Heart right ventricle (tissue), 16 donors: Measurements from ENCODE around the gene ADSS2. TPM values are rescaled to one million over a fixed set of nuclear protein-coding genes. Genes with fewer than 3 reads are reported as not detected.

Experiments
- ATAC-seq, 8 donors: fragments of 200-7000 bp; cut with Tn5 transposase; one replicate each; pipeline ENCODE4 v1.9.1; 2020; ENCODE audit warnings: mild to moderate bottlenecking in 8 of 8, moderate library complexity in 8 of 8, moderate number of reproducible peaks in 1 of 8
- DNase-seq, 2 donors: peaks; one replicate each; pipeline ENCODE4 v3.0.0-alpha.2; 2020
- H3K27ac ChIP-seq, 10 donors: fragments of 200-600 bp; sonication (generic) in 2 of 10; one replicate each; pipeline versions ENCODE4 v1.5.0 to v1.8.0; 2020 to 2022; ENCODE audit warnings: mild to moderate bottlenecking in 3 of 10
- H3K27me3 ChIP-seq, 7 donors: fragments of 200-600 bp; one replicate each; pipeline ENCODE4 v1.8.0; 2021 to 2022; ENCODE audit warnings: mild to moderate bottlenecking in 2 of 7
- H3K36me3 ChIP-seq, 9 donors: fragments of 200-600 bp; sonication (generic) in 1 of 9; one replicate each; pipeline versions ENCODE4 v1.5.0 to v1.8.0; 2020 to 2022; ENCODE audit warnings: mild to moderate bottlenecking in 2 of 9
- H3K4me1 ChIP-seq, 9 donors: fragments of 200-600 bp; sonication (generic) in 1 of 9; one replicate each; pipeline versions ENCODE4 v1.5.0 to v1.8.0; 2020 to 2022; ENCODE audit warnings: mild to moderate bottlenecking in 4 of 9
- H3K4me3 ChIP-seq, 10 donors: fragments of 200-600 bp; sonication (generic) in 2 of 10; one replicate each; pipeline versions ENCODE4 v1.5.0 to v1.8.0; 2020 to 2022; ENCODE audit warnings: mild to moderate bottlenecking in 7 of 10, moderate library complexity in 2 of 10
- H3K9me3 ChIP-seq, 11 donors: fragments of 200-600 bp in 10 of 11; sonication (generic) in 2 of 11; one replicate each; pipeline versions ENCODE4 v1.5.0 to v1.8.0; 2013 to 2022; ENCODE audit warnings: mild to moderate bottlenecking in 2 of 11, control low read depth in 1 of 11, moderate library complexity in 1 of 11
- CTCF ChIP-seq, 9 donors: fragments of 200-600 bp; sonication (generic) in 2 of 9; IDR thresholded peaks; one replicate each; pipeline versions ENCODE4 v1.5.0 to v1.8.0; 2021 to 2022; ENCODE audit warnings: antibody characterized with exemption in 9 of 9, mild to moderate bottlenecking in 5 of 9, moderate library complexity in 1 of 9
- WGBS, 2 donors: extraction: QIAGEN DNeasy Blood & Tissue Kit; methylation state at CpG; one replicate each; pipeline ENCODE4 v1.1.7; 2013; ENCODE audit warnings: inconsistent platforms in 1 of 2; 5-methylcytosine and 5-hydroxymethylcytosine counted together
- intact Hi-C, 10 donors: fragments of 100-400 bp; cut with DNase I; formaldehyde crosslinking; loops; one replicate each; pipeline versions ENCODE4 v1.11.1 to v1.14.2; 2022
- polyA plus RNA-seq, 2 donors: library from polyadenylated mRNA; stranded (reverse); fragments of 200-250 nt; gene quantifications; one replicate each; pipeline ENCODE4 v1.2.3, GENCODE V29; 2013
- total RNA-seq, 10 donors: library from RNA; stranded (reverse); fragmentation: NEBNext Ultra II Directional in 3 of 10; extraction: Animal tissue kit (Norgen Biotek cat#: 25700) in 3 of 10; gene quantifications; one replicate each; pipeline versions ENCODE4 v1.2.1 to v1.2.4, GENCODE V29; 2021 to 2023
- donor health status: Arrhythmogenic right ventricular cardiomyopathy.
- donor health status: ischemic (EF 13 %, LVEDD 7.1; RV severe dilation, severe dysfunction).
- donor health status: healthy with polysubstance abuse.
- donor health status: DM: no; HTN: yes; CAD: no.
- donor health status: DM: no; HTN: no; CAD: no.
- donor health status: ischemic (EF 25% LVEDD 6.9; RV normal size, moderate dysfunction).
- donor health status: ischemic (EF 25% LVEDD 5.7; RV mildly dilated, moderate dysfunction).
- donor health status: healthy.
- donor health status: DM: yes; HTN: yes; CAD: no.
- donor health status: Ischemic cardiomyopathy.
- donor health status: ischemic (EF 35%, LVEDD 5.7; RV mildly dilated, moderate dysfunction).
- donor health status: nonischemic (EF 11% LVEDD 7.7; RV severe dilation, severe dysfunction).
- donor health status: DM: yes; HTN: yes; CAD: no.
- donor health status: PGD.
- donor health status: ischemic (EF 29% LVEDD 5.4; RV normal size, mild dysfunction).
- donor health status: nonischemic (EF 23%, LVEDD 6.1; RV moderate dilation, normal function).

Gene ADSS2
- total and polyA plus RNA-seq, 12 donors = 4.5 to 16.2 (median 7.4) TPM

GRCh38 chr1:244429818-244430217 is 21.9 kb downstream of the ADSS2 start:
- WGBS, 2 donors = 79 to 95% methylated on average over 3 of the region's 3 CpGs
- no peak overlapping the region for H3K4me3 ChIP-seq
- H3K27me3 ChIP-seq = no peaks in the 10 kb centered on the region
- TF ChIP-seq CTCF (IDR thresholded peaks at IDR 0.05) = no peak
- peaks cover 0 to 2% (median 0%) of the 10 kb centered on the region in 9 donors for H3K4me1 ChIP-seq
- no peaks in the 10 kb centered on the region for H3K9me3 ChIP-seq
- peaks cover 0 to 62% (median 8%) of the 10 kb centered on the region in 9 donors for H3K36me3 ChIP-seq
- no peak for ATAC-seq
- no peak for DNase-seq
- intact Hi-C loops = no loop called here
- no peak overlapping the region for H3K27ac ChIP-seq

- ATAC-seq (no peak), DNase-seq (no peak)
- intact Hi-C loops = no loop called here
- Histone ChIP-seq H3K4me1 (peaks cover 0 to 5% (median 0%) of the 10 kb centered on the region in 9 donors), H3K4me3 (no peak overlapping the region), H3K27ac (no peak overlapping the region), H3K36me3 (peaks cover 0 to 57% (median 8%) of the 10 kb centered on the region in 9 donors), H3K9me3 (no peaks in the 10 kb centered on the region), H3K27me3 (no peaks in the 10 kb centered on the region)
- TF ChIP-seq CTCF (IDR thresholded peaks at IDR 0.05) = no peak
Measured at GRCh38 chr1:244427647-244428046, 24.1 kb downstream of the ADSS2 start.

- TF ChIP-seq CTCF (IDR thresholded peaks at IDR 0.05) = no peak
- no peaks in the 10 kb centered on the region for H3K27me3 ChIP-seq
- ATAC-seq = peak in 1 of 8 donors; percentile 44
- WGBS, 2 donors = 70 to 72% methylated on average over 2 of the region's 2 CpGs
- DNase-seq = no peak
- peaks cover 0 to 57% (median 11%) of the 10 kb centered on the region in 9 donors for H3K36me3 ChIP-seq
- intact Hi-C loops = no loop called here
- no peaks in the 10 kb centered on the region for H3K9me3 ChIP-seq
- H3K27ac ChIP-seq = no peak overlapping the region
- H3K4me1 ChIP-seq = peaks cover 0 to 5% (median 0%) of the 10 kb centered on the region in 9 donors
- H3K4me3 ChIP-seq = no peak overlapping the region
Measured at GRCh38 chr1:244424649-244425334, 26.9 kb downstream of the ADSS2 start.

- no peak for TF ChIP-seq CTCF (IDR thresholded peaks at IDR 0.05)
- no peaks in the 10 kb centered on the region for H3K9me3 ChIP-seq
- no peak for DNase-seq
- peaks cover 0 to 5% (median 0%) of the 10 kb centered on the region in 9 donors for H3K4me1 ChIP-seq
- no peak for ATAC-seq
- intact Hi-C loops = no loop called here
- no peak overlapping the region for H3K4me3 ChIP-seq
- no peaks in the 10 kb centered on the region for H3K27me3 ChIP-seq
- WGBS, 2 donors = 88 to 90% methylated on average over 1 of the region's 1 CpG
- H3K27ac ChIP-seq = no peak overlapping the region
- H3K36me3 ChIP-seq = peaks cover 0 to 77% (median 28%) of the 10 kb centered on the region in 9 donors
Measured at GRCh38 chr1:244422174-244422573, 29.5 kb downstream of the ADSS2 start.
